ENCODE measurements around the gene PLD4.
A peak's percentile ranks its signal among the peaks of the same experiment; 100 is the strongest.
"Not testable (repeated sequence)": the region's sequence is repeated elsewhere in the genome, so short reads cannot be mapped to it uniquely, and the experiment has no call there.

PLD4 gene

GRCh38 chr14:104898195-104898558 is 26.5 kb upstream of the PLD4 start:
- TF ChIP-seq SPI1 (IDR thresholded peaks at IDR 0.05; ENCODE audit: low read depth, low read length) (no peak), PAX5 (IDR thresholded peaks at IDR 0.05; ENCODE audit: insufficient read depth, low read length, severe bottlenecking) (no peak), POLR2AphosphoS5 (IDR thresholded peaks at IDR 0.05; ENCODE audit: low read depth, low read length) (no peak), TAF1 (IDR thresholded peaks at IDR 0.05; ENCODE audit: low read depth, low read length) (no peak), POU2F2 (IDR thresholded peaks at IDR 0.05; ENCODE audit: low read depth, low read length) (no peak), POLR2A (IDR thresholded peaks at IDR 0.05; ENCODE audit: low read depth, low read length) (no peak)
- peak; percentile 9 for DNase-seq (ENCODE audit: insufficient read length, low spot score)
- no peak for FAIRE-seq

- TF ChIP-seq SPI1 (IDR thresholded peaks at IDR 0.05; ENCODE audit: low read depth, low read length) (no peak), POLR2AphosphoS5 (IDR thresholded peaks at IDR 0.05; ENCODE audit: low read depth, low read length) (no peak)
- DNase-seq (ENCODE audit: insufficient read length, low spot score) (no peak), FAIRE-seq (no peak)
Measured at GRCh38 chr14:104898870-104899510, 25.7 kb upstream of the PLD4 start.

GRCh38 chr14:104899781-104900180 is 24.9 kb upstream of the PLD4 start:
- no peak for TF ChIP-seq POLR2AphosphoS5 (IDR thresholded peaks at IDR 0.05; ENCODE audit: low read depth, low read length)
- TF ChIP-seq TAF1 (IDR thresholded peaks at IDR 0.05; ENCODE audit: low read depth, low read length) = no peak
- no peak for TF ChIP-seq PAX5 (IDR thresholded peaks at IDR 0.05; ENCODE audit: insufficient read depth, low read length, severe bottlenecking)
- TF ChIP-seq POU2F2 (IDR thresholded peaks at IDR 0.05; ENCODE audit: low read depth, low read length) = no peak
- TF ChIP-seq POLR2A (IDR thresholded peaks at IDR 0.05; ENCODE audit: low read depth, low read length) = no peak
- peak; percentile 48; the same call in 1 of the 2 replicates for TF ChIP-seq SPI1 (IDR thresholded peaks at IDR 0.05; ENCODE audit: low read depth, low read length)
- DNase-seq (ENCODE audit: insufficient read length, low spot score) (no peak), FAIRE-seq (no peak)

- TF ChIP-seq TAF1 (IDR thresholded peaks at IDR 0.05; ENCODE audit: low read depth, low read length) = no peak
- no peak for TF ChIP-seq PAX5 (IDR thresholded peaks at IDR 0.05; ENCODE audit: insufficient read depth, low read length, severe bottlenecking)
- no peak for FAIRE-seq
- DNase-seq (ENCODE audit: insufficient read length, low spot score) = peak; percentile 34
Measured at GRCh38 chr14:104900639-104901512, 23.8 kb upstream of the PLD4 start.

- FAIRE-seq (no peak), DNase-seq (ENCODE audit: insufficient read length, low spot score) (no peak)
- TF ChIP-seq POU2F2 (IDR thresholded peaks at IDR 0.05; ENCODE audit: low read depth, low read length) (no peak), SPI1 (IDR thresholded peaks at IDR 0.05; ENCODE audit: low read depth, low read length) (no peak), PAX5 (IDR thresholded peaks at IDR 0.05; ENCODE audit: insufficient read depth, low read length, severe bottlenecking) (no peak), TAF1 (IDR thresholded peaks at IDR 0.05; ENCODE audit: low read depth, low read length) (no peak), POLR2A (IDR thresholded peaks at IDR 0.05; ENCODE audit: low read depth, low read length) (no peak), POLR2AphosphoS5 (IDR thresholded peaks at IDR 0.05; ENCODE audit: low read depth, low read length) (no peak)
Measured at GRCh38 chr14:104903990-104904389, 20.7 kb upstream of the PLD4 start.

GRCh38 chr14:104904650-104905578 is 19.8 kb upstream of the PLD4 start:
- FAIRE-seq = peak; percentile 51
- peak; percentile 39 for TF ChIP-seq SPI1 (IDR thresholded peaks at IDR 0.05; ENCODE audit: low read depth, low read length)

GRCh38 chr14:104905579-104905933 is 19.1 kb upstream of the PLD4 start:
- DNase-seq (ENCODE audit: insufficient read length, low spot score); FAIRE-seq: not testable (repeated sequence)

More at GRCh38 chr14:104904650-104905578, 19.8 kb upstream of the PLD4 start:
- DNase-seq (ENCODE audit: insufficient read length, low spot score) = not testable (repeated sequence)

- TF ChIP-seq TAF1 (IDR thresholded peaks at IDR 0.05; ENCODE audit: low read depth, low read length) (no peak), POLR2AphosphoS5 (IDR thresholded peaks at IDR 0.05; ENCODE audit: low read depth, low read length) (no peak), PAX5 (IDR thresholded peaks at IDR 0.05; ENCODE audit: insufficient read depth, low read length, severe bottlenecking) (no peak), POU2F2 (IDR thresholded peaks at IDR 0.05; ENCODE audit: low read depth, low read length) (no peak), POLR2A (IDR thresholded peaks at IDR 0.05; ENCODE audit: low read depth, low read length) (no peak), SPI1 (IDR thresholded peaks at IDR 0.05; ENCODE audit: low read depth, low read length) (no peak)
- no peak for FAIRE-seq
Measured at GRCh38 chr14:104908303-104908702, 16.4 kb upstream of the PLD4 start.

GRCh38 chr14:104912053-104912452 is 12.6 kb upstream of the PLD4 start:
- no peak for FAIRE-seq
- TF ChIP-seq PAX5 (IDR thresholded peaks at IDR 0.05; ENCODE audit: insufficient read depth, low read length, severe bottlenecking) (no peak), POU2F2 (IDR thresholded peaks at IDR 0.05; ENCODE audit: low read depth, low read length) (no peak), TAF1 (IDR thresholded peaks at IDR 0.05; ENCODE audit: low read depth, low read length) (no peak), POLR2A (IDR thresholded peaks at IDR 0.05; ENCODE audit: low read depth, low read length) (no peak), POLR2AphosphoS5 (IDR thresholded peaks at IDR 0.05; ENCODE audit: low read depth, low read length) (no peak), SPI1 (IDR thresholded peaks at IDR 0.05; ENCODE audit: low read depth, low read length) (no peak)
- no peak for DNase-seq (ENCODE audit: insufficient read length, low spot score)

More at GRCh38 chr14:104908303-104908702, 16.4 kb upstream of the PLD4 start:
- DNase-seq (ENCODE audit: insufficient read length, low spot score) = no peak

GRCh38 chr14:104913435-104913834 is 11.2 kb upstream of the PLD4 start:
- TF ChIP-seq TAF1 (IDR thresholded peaks at IDR 0.05; ENCODE audit: low read depth, low read length) = no peak
- TF ChIP-seq POU2F2 (IDR thresholded peaks at IDR 0.05; ENCODE audit: low read depth, low read length) = no peak
- no peak for TF ChIP-seq POLR2A (IDR thresholded peaks at IDR 0.05; ENCODE audit: low read depth, low read length)
- no peak for TF ChIP-seq POLR2AphosphoS5 (IDR thresholded peaks at IDR 0.05; ENCODE audit: low read depth, low read length)
- no peak for TF ChIP-seq SPI1 (IDR thresholded peaks at IDR 0.05; ENCODE audit: low read depth, low read length)
- TF ChIP-seq PAX5 (IDR thresholded peaks at IDR 0.05; ENCODE audit: insufficient read depth, low read length, severe bottlenecking) = no peak
- DNase-seq (ENCODE audit: insufficient read length, low spot score) = no peak
- no peak for FAIRE-seq

All from GM12891 (cell line).